Nephron progenitor cell (in vitro differentiated cells): ENCODE measurements around the gene OAS1.
A peak's percentile ranks its signal among the peaks of the same experiment; 100 is the strongest.

Source experiments
- DNase-seq: peaks from one replicate; pipeline ENCODE4 v3.0.0; 2021
- H3K27ac Mint-ChIP-seq: 2 replicates; pipeline ENCODE4 v1.8.0; 2021; ENCODE audit warnings: mild to moderate bottlenecking, moderate library complexity, mixed read lengths
- H3K27me3 Mint-ChIP-seq: 2 replicates; pipeline ENCODE4 v1.8.0; 2021; ENCODE audit warnings: mild to moderate bottlenecking, low read depth, mixed read lengths; ENCODE audit not compliant: poor library complexity
- H3K36me3 Mint-ChIP-seq: 2 replicates; pipeline ENCODE4 v1.8.0; 2021; ENCODE audit warnings: low read depth, mixed read lengths
- H3K4me1 Mint-ChIP-seq: 2 replicates; pipeline ENCODE4 v1.8.0; 2021; ENCODE audit warnings: mixed read lengths
- H3K4me3 Mint-ChIP-seq: 2 replicates; pipeline ENCODE4 v1.8.0; 2021; ENCODE audit warnings: mild to moderate bottlenecking, moderate library complexity, mixed read lengths
- H3K9me3 Mint-ChIP-seq: 2 replicates; pipeline ENCODE4 v1.8.0; 2021; ENCODE audit warnings: mild to moderate bottlenecking, moderate library complexity, mixed read lengths
- CTCF ChIP-seq: fragments of 200-600 bp; sonication (generic); IDR thresholded peaks from 2 replicates; pipeline ENCODE4 v1.5.0; 2021; ENCODE audit warnings: antibody characterized with exemption

OAS1 gene

DNA sequence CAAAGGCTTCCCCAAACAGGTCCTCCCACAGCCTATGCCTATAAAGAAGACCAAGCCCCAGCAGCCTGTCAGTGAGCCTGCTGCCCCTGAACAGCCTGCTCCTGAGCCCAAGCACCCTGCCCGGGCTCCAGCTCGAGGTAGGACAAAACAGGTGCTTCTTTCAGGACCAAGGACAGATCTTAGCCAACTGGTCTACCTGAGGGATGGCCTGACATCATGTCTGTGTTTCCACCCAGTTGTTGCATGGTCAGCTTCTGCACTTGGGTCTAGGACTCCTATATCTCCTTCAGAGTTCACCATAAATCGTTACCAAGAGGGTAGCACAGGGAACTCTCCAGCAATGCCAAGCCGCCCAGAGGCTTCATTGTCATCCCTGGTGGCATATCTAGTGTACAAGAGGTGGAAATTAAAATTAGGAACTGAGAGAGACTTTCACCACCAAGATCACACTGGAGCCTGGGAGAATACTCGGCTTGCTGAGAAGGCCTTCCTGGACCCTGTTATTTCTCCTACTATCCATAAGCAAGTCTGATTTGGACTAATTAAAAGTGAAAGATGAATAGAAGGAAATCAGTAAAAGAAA lies 38.2 kb upstream of the OAS1 start:
- peak; percentile 26 for DNase-seq
- Mint-ChIP-seq H3K27me3 (peaks cover 64% of the 10 kb centered on the region), H3K4me1 (no peaks in the 10 kb centered on the region)

GRCh38 chr12:112869091-112869490 lies 37.7 kb upstream of the OAS1 start:
- no peak for TF ChIP-seq CTCF
- Mint-ChIP-seq H3K4me1 (no peaks in the 10 kb centered on the region), H3K27ac (no peak overlapping the region), H3K9me3 (no peaks in the 10 kb centered on the region), H3K4me3 (no peak overlapping the region), H3K36me3 (no peaks in the 10 kb centered on the region), H3K27me3 (peaks cover 68% of the 10 kb centered on the region)
- DNase-seq, result no peak

More for the DNA sequence above, 38.2 kb upstream of the OAS1 start:
- TF ChIP-seq CTCF, result no peak
- H3K9me3 Mint-ChIP-seq, result no peaks in the 10 kb centered on the region
- no peak overlapping the region for H3K4me3 Mint-ChIP-seq
- no peaks in the 10 kb centered on the region for H3K36me3 Mint-ChIP-seq
- no peak overlapping the region for H3K27ac Mint-ChIP-seq

- H3K27ac Mint-ChIP-seq, result no peak overlapping the region
- H3K9me3 Mint-ChIP-seq, result no peaks in the 10 kb centered on the region
- no peaks in the 10 kb centered on the region for H3K36me3 Mint-ChIP-seq
- no peaks in the 10 kb centered on the region for H3K4me1 Mint-ChIP-seq
- no peak for DNase-seq
- H3K4me3 Mint-ChIP-seq, result no peak overlapping the region
- H3K27me3 Mint-ChIP-seq, result peaks cover 68% of the 10 kb centered on the region
- no peak for TF ChIP-seq CTCF
Observed at GRCh38 chr12:112869778-112870177, 37.0 kb upstream of the OAS1 start.

- no peak for TF ChIP-seq CTCF
- no peaks in the 10 kb centered on the region for H3K36me3 Mint-ChIP-seq
- peaks cover 63% of the 10 kb centered on the region for H3K27me3 Mint-ChIP-seq
- DNase-seq, result no peak
- H3K9me3 Mint-ChIP-seq, result no peaks in the 10 kb centered on the region
- no peaks in the 10 kb centered on the region for H3K4me1 Mint-ChIP-seq
- H3K27ac Mint-ChIP-seq, result no peak overlapping the region
- no peak overlapping the region for H3K4me3 Mint-ChIP-seq
Observed at GRCh38 chr12:112870267-112870980, 36.3 kb upstream of the OAS1 start.

DNA sequence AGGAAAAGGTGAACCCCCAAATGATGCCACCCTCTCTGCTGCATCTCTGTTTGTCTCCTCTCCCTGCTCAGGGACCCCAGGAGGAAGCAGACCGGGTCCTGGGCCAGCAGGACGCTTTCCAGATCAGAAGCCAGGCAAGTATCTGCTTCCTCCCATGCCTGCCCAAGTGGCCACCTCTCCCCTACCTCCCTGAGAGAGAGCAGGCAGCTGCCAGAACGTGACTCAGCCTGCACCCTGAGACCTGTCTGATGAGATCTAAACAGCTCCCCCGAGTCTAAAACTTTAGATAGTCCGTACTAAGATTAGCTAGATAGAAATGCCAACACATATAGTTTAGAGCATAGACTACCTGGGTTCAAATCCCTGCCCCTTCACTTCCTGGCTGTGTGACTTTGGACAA lies 31.2 kb upstream of the OAS1 start:
- DNase-seq, result no peak
- Mint-ChIP-seq H3K9me3 (no peaks in the 10 kb centered on the region), H3K27ac (no peak overlapping the region), H3K4me3 (no peak overlapping the region), H3K27me3 (peaks cover 47% of the 10 kb centered on the region), H3K4me1 (no peaks in the 10 kb centered on the region), H3K36me3 (no peaks in the 10 kb centered on the region)
- no peak for TF ChIP-seq CTCF

- TF ChIP-seq CTCF, result no peak
- Mint-ChIP-seq H3K27me3 (peaks cover 49% of the 10 kb centered on the region), H3K4me1 (no peaks in the 10 kb centered on the region), H3K9me3 (no peaks in the 10 kb centered on the region), H3K27ac (no peak overlapping the region), H3K4me3 (no peak overlapping the region), H3K36me3 (no peaks in the 10 kb centered on the region)
- no peak for DNase-seq
Observed at GRCh38 chr12:112876506-112876905, 30.3 kb upstream of the OAS1 start.
